Superior temporal gyrus (tissue), 1 donor: ENCODE measurements around the gene FAM78B.
A peak's percentile ranks its signal among the peaks of the same experiment; 100 is the strongest.

Experiments used
- DNase-seq: peaks from one replicate; pipeline ENCODE4 v3.0.0-alpha.2; 2016; ENCODE audit errors: extremely low spot score

FAM78B gene

GRCh38 chr1:166164995-166165660 is 1.7 kb downstream of the FAM78B start:
- peak; percentile 51 for DNase-seq

GRCh38 chr1:166164646-166164994 is 2.2 kb downstream of the FAM78B start:
- peak; percentile 29 for DNase-seq

- DNase-seq: no peak
Observed at GRCh38 chr1:166159656-166160055, 7.1 kb downstream of the FAM78B start.

- no peak for DNase-seq
Observed at GRCh38 chr1:166156674-166157073, 10.1 kb downstream of the FAM78B start.

- no peak for DNase-seq
Observed at GRCh38 chr1:166155108-166155507, 11.7 kb downstream of the FAM78B start.

- no peak for DNase-seq
Observed at GRCh38 chr1:166153525-166154314, 13.1 kb downstream of the FAM78B start.

GRCh38 chr1:166152978-166153377 is 13.8 kb downstream of the FAM78B start:
- no peak for DNase-seq

GRCh38 chr1:166151804-166152203 is 15.0 kb downstream of the FAM78B start:
- DNase-seq: no peak

GRCh38 chr1:166145499-166145898 is 21.3 kb downstream of the FAM78B start:
- DNase-seq: no peak

GRCh38 chr1:166141969-166142368 is 24.8 kb downstream of the FAM78B start:
- no peak for DNase-seq

- DNase-seq: no peak
Observed at GRCh38 chr1:166140251-166140650, 26.6 kb downstream of the FAM78B start.

- DNase-seq: no peak
Observed at GRCh38 chr1:166139735-166140134, 27.1 kb downstream of the FAM78B start.

GRCh38 chr1:166136699-166137401 is 30.0 kb downstream of the FAM78B start:
- no peak for DNase-seq

GRCh38 chr1:166136222-166136621 is 30.6 kb downstream of the FAM78B start:
- DNase-seq: no peak

- DNase-seq: no peak
Observed at GRCh38 chr1:166133857-166134256, 32.9 kb downstream of the FAM78B start.

GRCh38 chr1:166133276-166133841 is 33.4 kb downstream of the FAM78B start:
- DNase-seq: no peak

GRCh38 chr1:166132496-166132895 is 34.3 kb downstream of the FAM78B start:
- DNase-seq: no peak

GRCh38 chr1:166129006-166129405 is 37.8 kb downstream of the FAM78B start:
- no peak for DNase-seq

- no peak for DNase-seq
Observed at GRCh38 chr1:166128195-166128594, 38.6 kb downstream of the FAM78B start.

GRCh38 chr1:166127003-166127402 is 39.8 kb downstream of the FAM78B start:
- no peak for DNase-seq

- no peak for DNase-seq
Observed at GRCh38 chr1:166122873-166123466, 43.8 kb downstream of the FAM78B start.

- no peak for DNase-seq
Observed at GRCh38 chr1:166121010-166121409, 45.8 kb downstream of the FAM78B start.
